Naive B cell (primary cell): ENCODE measurements around the gene ACSL5. TPM values are rescaled to one million over a fixed set of nuclear protein-coding genes. Genes with fewer than 3 reads are reported as not detected.
"Not testable (repeated sequence)": the region's sequence is repeated elsewhere in the genome, so short reads cannot be mapped to it uniquely, and the experiment has no call there.

Source experiments
- ATAC-seq, 2 donors: fragments of 150-1000 bp; cut with Tn5 transposase; 2 replicates each; pipeline ENCODE4 v1.10.0; 2021; ENCODE audit warnings: low read depth in 2 of 2, mild to moderate bottlenecking in 2 of 2, moderate library complexity in 2 of 2
- DNase-seq: peaks from one replicate; pipeline ENCODE4 v3.0.0; 2022
- H3K27ac Mint-ChIP-seq, 6 donors: one replicate each; pipeline ENCODE4 v1.8.0; 2020 to 2022; ENCODE audit warnings: mild to moderate bottlenecking in 6 of 6, mixed read lengths in 6 of 6, moderate library complexity in 5 of 6, inconsistent platforms in 2 of 6
- H3K27me3 Mint-ChIP-seq, 3 donors: one replicate each; pipeline ENCODE4 v1.8.0; 2021 to 2022; ENCODE audit warnings: mixed read lengths in 3 of 3, mild to moderate bottlenecking in 1 of 3
- H3K36me3 Mint-ChIP-seq, 2 donors: one replicate each; pipeline ENCODE4 v1.8.0; 2020 to 2022; ENCODE audit warnings: mixed read lengths in 2 of 2, inconsistent platforms in 1 of 2, mild to moderate bottlenecking in 1 of 2
- H3K4me1 Mint-ChIP-seq, 3 donors: one replicate each; pipeline ENCODE4 v1.8.0; 2020 to 2022; ENCODE audit warnings: mixed read lengths in 3 of 3, inconsistent platforms in 1 of 3, mild to moderate bottlenecking in 1 of 3, moderate library complexity in 1 of 3
- H3K4me3 Mint-ChIP-seq, 8 donors: one replicate each; pipeline ENCODE4 v1.8.0; 2020 to 2022; ENCODE audit warnings: mild to moderate bottlenecking in 8 of 8, mixed read lengths in 8 of 8, moderate library complexity in 8 of 8, inconsistent platforms in 2 of 8
- H3K9me3 Mint-ChIP-seq, 7 donors: one replicate each; pipeline ENCODE4 v1.8.0; 2020 to 2022; ENCODE audit warnings: mixed read lengths in 7 of 7, mild to moderate bottlenecking in 5 of 7, inconsistent platforms in 2 of 7, moderate library complexity in 1 of 7
- polyA plus RNA-seq, 6 donors: library from polyadenylated mRNA; unstranded; fragments of 300-500 nt; fragmentation: Illumina TruSeq; gene quantifications; one replicate each; pipeline ENCODE4 v1.2.3, GENCODE V29; 2021; ENCODE audit warnings: low read depth in 6 of 6

ACSL5 gene
- polyA plus RNA-seq, 6 donors from 2014 or later: 38.9 to 89.1 (median 60.2) TPM

GRCh38 chr10:112372182-112372810 lies 1.6 kb upstream of the ACSL5 start:
- H3K36me3 Mint-ChIP-seq, DNase-seq, H3K9me3 Mint-ChIP-seq, H3K27ac Mint-ChIP-seq, H3K27me3 Mint-ChIP-seq, ATAC-seq: not testable (repeated sequence)
- Mint-ChIP-seq H3K4me1 (peaks cover 28 to 36% (median 29%) of the 10 kb centered on the region in 3 donors), H3K4me3 (peak overlapping the region in 1 of 8 donors; percentile 53)

DNA sequence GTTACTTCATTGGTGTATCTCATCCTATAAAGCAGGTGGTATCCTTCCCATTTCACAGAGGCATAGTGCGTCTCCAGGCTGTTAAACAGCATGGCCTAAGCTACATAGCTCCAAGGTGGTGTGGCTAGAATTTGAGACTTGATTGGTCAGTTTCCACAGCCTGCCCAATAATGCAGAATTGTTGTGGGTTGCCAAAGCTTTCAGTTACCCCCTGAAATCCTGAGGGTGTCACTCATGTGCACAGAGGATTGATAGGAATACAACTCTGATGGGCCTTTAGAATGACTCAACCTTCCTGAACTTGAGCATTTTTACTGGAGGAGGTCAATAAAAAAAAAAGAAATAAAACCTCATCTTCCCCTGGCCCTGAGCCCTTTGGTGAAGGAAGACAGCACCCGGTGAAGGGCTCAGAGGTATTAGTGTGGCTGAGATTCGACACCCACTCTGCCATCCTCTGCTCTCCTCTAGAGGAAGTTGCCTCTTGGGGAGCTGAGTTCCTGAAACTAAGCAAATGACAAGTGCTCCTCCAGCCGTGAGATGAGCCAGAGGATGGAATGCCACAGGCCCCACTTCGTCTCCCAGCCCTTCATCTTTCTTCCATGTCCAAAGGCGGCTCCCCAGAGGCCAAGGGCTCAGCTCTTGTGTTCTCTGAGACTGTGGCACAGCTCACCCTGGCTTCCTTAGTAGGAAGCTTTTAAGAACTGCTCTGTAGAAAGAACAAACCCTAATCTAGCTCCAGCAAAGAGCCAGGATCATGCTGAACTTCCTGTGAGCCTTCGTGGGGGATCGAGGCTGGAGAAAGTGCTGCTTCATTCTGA lies 1.0 kb downstream of the ACSL5 start:
- Mint-ChIP-seq H3K36me3 (peaks cover 0 to 7% of the 10 kb centered on the region in 2 donors), H3K9me3 (peaks cover 0 to 6% (median 0%) of the 10 kb centered on the region in 7 donors), H3K4me3 (peak overlapping the region; percentile 96 to 100 (median 100)), H3K27me3 (no peaks in the 10 kb centered on the region), H3K27ac (peak overlapping the region; percentile 99 to 100 (median 100)), H3K4me1 (peaks cover 41 to 54% (median 54%) of the 10 kb centered on the region in 3 donors)
- ATAC-seq: peak; percentile 37 to 49
- DNase-seq: peak; percentile 19

DNA sequence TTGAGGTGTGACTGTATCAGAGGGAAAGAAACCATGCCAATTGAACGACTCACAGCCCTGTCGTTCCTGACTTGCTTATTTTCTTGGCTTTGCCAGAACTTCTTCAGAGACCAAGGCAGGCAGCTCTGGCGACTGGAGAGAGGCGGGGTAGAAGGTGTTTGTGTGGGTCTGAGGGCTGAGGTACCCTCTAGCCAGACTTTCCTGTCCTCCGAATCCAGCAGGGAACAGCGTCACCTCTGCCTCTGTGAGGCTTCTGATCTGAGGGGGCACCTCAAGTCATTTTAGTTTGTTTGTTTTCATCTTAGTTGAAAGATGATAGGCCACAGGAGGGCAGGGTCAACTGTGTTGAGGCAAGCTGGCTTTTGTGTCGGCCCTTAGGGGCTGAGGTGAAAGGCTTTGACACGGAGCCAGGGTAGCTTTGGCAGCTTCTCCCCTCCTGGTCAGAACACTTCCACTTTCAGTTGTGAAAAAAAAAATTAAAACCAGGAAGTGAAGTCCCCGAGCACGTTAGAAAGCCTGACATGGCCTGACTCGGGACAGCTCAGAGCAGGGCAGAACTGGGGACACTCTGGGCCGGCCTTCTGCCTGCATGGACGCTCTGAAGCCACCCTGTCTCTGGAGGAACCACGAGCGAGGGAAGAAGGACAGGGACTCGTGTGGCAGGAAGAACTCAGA lies 1.9 kb downstream of the ACSL5 start:
- H3K4me3 Mint-ChIP-seq: peak overlapping the region; percentile 96 to 100 (median 100)
- DNase-seq (peak; percentile 72), ATAC-seq (peak; percentile 87 to 91)
- H3K27ac Mint-ChIP-seq: peak overlapping the region; percentile 99 to 100 (median 100)
- H3K9me3 Mint-ChIP-seq: peaks cover 0 to 6% (median 0%) of the 10 kb centered on the region in 7 donors
- H3K4me1 Mint-ChIP-seq: peaks cover 49 to 63% (median 63%) of the 10 kb centered on the region in 3 donors
- peaks cover 1 to 10% of the 10 kb centered on the region in 2 donors for H3K36me3 Mint-ChIP-seq
- H3K27me3 Mint-ChIP-seq: no peaks in the 10 kb centered on the region

DNA sequence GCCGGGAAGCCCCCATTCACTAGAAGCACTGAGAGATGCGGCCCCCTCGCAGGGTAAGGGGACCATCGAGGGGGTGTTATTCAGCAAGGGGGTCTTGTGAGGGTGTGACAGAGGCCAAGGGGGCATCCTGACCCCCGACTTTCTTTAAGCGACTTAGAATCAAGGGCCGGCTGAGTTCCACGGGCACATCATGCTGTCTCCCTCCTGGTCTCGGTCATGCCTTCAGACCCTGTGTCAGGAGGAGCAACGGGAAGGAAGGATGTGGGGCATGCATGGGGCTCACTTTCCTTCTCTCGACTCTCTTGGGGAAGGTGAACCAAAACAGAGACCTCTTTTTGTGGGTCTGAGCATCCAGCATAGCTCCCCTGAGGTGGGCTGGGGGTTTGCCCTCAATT lies 2.5 kb downstream of the ACSL5 start:
- H3K4me1 Mint-ChIP-seq: peaks cover 53 to 68% (median 67%) of the 10 kb centered on the region in 3 donors
- DNase-seq: no peak

DNA sequence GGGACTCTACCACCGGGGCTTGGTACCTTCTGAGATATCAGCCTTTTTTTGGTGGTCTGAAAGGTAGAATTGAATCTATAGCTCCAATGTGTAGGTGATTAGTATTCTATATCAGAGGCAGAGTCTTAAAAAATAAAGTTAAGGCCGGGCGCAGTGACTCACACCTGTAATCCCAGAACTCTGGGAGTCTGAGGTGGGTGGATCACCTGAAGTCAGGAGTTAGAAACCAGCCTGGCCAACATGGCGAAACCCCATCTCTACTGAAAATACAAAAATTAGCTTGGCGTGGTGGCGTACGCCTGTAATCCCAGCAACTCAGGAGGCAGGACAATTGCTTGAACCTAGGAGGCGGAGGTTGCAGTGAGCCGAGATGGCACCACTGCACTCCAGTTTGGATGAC lies 3.2 kb downstream of the ACSL5 start:
- DNase-seq, H3K27me3 Mint-ChIP-seq, H3K9me3 Mint-ChIP-seq, ATAC-seq: not testable (repeated sequence)
- Mint-ChIP-seq H3K36me3 (peaks cover 5 to 16% of the 10 kb centered on the region in 2 donors), H3K4me3 (peak overlapping the region; percentile 90 to 100 (median 100)), H3K4me1 (peaks cover 53 to 71% (median 68%) of the 10 kb centered on the region in 3 donors), H3K27ac (peak overlapping the region in 3 of 6 donors; percentile 74 to 100 (median 79))

More for the DNA sequence above, 2.5 kb downstream of the ACSL5 start:
- Mint-ChIP-seq H3K4me3 (peak overlapping the region; percentile 96 to 100 (median 100)), H3K9me3 (peaks cover 0 to 3% (median 0%) of the 10 kb centered on the region in 7 donors), H3K27me3 (no peaks in the 10 kb centered on the region), H3K27ac (peak overlapping the region; percentile 99 to 100 (median 100)), H3K36me3 (peaks cover 5 to 15% of the 10 kb centered on the region in 2 donors)
- ATAC-seq: peak; percentile 22 to 26

DNA sequence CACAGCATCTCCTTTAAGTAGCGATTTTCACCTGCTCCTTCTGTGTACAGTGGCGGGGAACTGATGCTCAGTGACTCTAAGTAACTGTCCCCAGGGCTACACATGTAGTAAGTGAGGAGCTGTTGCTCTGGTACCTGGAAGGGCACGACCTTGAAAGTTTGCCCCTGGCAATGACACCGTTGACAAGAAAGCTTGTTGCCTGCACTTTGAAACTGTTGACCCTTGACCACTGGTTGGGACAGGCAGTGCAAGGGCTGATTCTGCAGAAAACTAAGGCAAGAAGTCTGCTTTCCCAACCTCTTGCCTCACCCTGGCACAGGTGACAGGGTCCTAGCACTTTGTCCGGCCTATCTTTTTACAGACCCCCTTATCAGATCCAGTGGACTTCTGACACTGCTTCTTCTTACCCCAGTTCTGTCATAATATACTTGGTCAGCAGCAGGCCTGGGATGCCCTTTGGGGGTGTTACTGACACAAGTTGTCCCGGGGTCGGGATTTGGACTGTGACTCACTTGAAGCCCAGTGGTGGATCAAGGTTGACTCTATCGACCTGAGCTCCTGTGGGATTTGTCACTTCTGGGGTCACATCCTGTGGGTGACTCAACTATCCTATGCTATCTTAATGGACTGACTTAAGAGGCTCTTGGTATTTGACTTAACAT lies 5.8 kb downstream of the ACSL5 start:
- H3K4me3 Mint-ChIP-seq: peak overlapping the region in 3 of 8 donors; percentile 5 to 51 (median 9)

GRCh38 chr10:112382515-112383235 lies 8.8 kb downstream of the ACSL5 start:
- Mint-ChIP-seq H3K4me1 (peaks cover 30 to 67% (median 64%) of the 10 kb centered on the region in 3 donors), H3K27me3 (no peaks in the 10 kb centered on the region), H3K9me3 (no peaks in the 10 kb centered on the region), H3K36me3 (peaks cover 5 to 17% of the 10 kb centered on the region in 2 donors), H3K4me3 (no peak overlapping the region), H3K27ac (peak overlapping the region in 1 of 6 donors; percentile 40)
- ATAC-seq: no peak
- DNase-seq: no peak

More for the DNA sequence above, 5.8 kb downstream of the ACSL5 start:
- H3K9me3 Mint-ChIP-seq: no peaks in the 10 kb centered on the region
- no peak for DNase-seq
- H3K36me3 Mint-ChIP-seq: peaks cover 5 to 24% of the 10 kb centered on the region in 2 donors
- no peak for ATAC-seq
- H3K27me3 Mint-ChIP-seq: no peaks in the 10 kb centered on the region
- peak overlapping the region in 3 of 6 donors; percentile 64 to 74 (median 72) for H3K27ac Mint-ChIP-seq
- peaks cover 51 to 86% (median 71%) of the 10 kb centered on the region in 3 donors for H3K4me1 Mint-ChIP-seq

- peaks cover 5 to 17% of the 10 kb centered on the region in 2 donors for H3K36me3 Mint-ChIP-seq
- peaks cover 26 to 68% (median 64%) of the 10 kb centered on the region in 3 donors for H3K4me1 Mint-ChIP-seq
- H3K27ac Mint-ChIP-seq: peak overlapping the region in 3 of 6 donors; percentile 42 to 61 (median 56)
- DNase-seq (no peak), ATAC-seq (no peak)
- H3K4me3 Mint-ChIP-seq: no peak overlapping the region
- H3K9me3 Mint-ChIP-seq: no peaks in the 10 kb centered on the region
- H3K27me3 Mint-ChIP-seq: no peaks in the 10 kb centered on the region
Observed at GRCh38 chr10:112383325-112383724, 9.4 kb downstream of the ACSL5 start.

DNA sequence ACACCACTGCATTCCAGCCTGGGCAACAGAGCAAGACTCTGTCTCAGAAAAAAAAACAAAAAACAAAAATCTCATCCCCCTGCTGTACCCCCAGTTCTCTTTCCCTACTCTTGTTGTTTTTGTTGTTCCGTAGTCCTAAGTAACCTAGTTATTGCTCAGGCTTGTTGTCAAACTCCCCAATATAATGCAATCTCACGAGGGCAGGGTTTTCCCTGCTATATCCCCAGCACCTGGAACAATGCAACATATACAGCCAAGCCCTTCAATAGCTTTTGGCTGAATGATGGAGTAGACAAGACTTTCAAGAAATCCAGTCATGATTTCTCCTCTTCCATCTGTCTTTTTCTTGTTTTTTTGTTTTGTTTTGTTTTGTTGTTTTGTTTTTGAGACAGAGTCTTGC lies 10.2 kb downstream of the ACSL5 start:
- ATAC-seq (no peak), DNase-seq (no peak)
- H3K27ac Mint-ChIP-seq: peak overlapping the region in 2 of 6 donors; percentile 77 to 86
- no peak overlapping the region for H3K4me3 Mint-ChIP-seq
- H3K4me1 Mint-ChIP-seq: peaks cover 29 to 69% (median 64%) of the 10 kb centered on the region in 3 donors
- no peaks in the 10 kb centered on the region for H3K27me3 Mint-ChIP-seq
- H3K36me3 Mint-ChIP-seq: peaks cover 5 to 17% of the 10 kb centered on the region in 2 donors
- no peaks in the 10 kb centered on the region for H3K9me3 Mint-ChIP-seq

- Mint-ChIP-seq H3K36me3 (peaks cover 5 to 17% of the 10 kb centered on the region in 2 donors), H3K27ac (peak overlapping the region in 1 of 6 donors; percentile 77), H3K4me3 (no peak overlapping the region), H3K27me3 (no peaks in the 10 kb centered on the region), H3K9me3 (no peaks in the 10 kb centered on the region), H3K4me1 (peaks cover 35 to 67% (median 61%) of the 10 kb centered on the region in 3 donors)
- DNase-seq (no peak), ATAC-seq (no peak)
Observed at GRCh38 chr10:112385201-112385600, 11.3 kb downstream of the ACSL5 start.

DNA sequence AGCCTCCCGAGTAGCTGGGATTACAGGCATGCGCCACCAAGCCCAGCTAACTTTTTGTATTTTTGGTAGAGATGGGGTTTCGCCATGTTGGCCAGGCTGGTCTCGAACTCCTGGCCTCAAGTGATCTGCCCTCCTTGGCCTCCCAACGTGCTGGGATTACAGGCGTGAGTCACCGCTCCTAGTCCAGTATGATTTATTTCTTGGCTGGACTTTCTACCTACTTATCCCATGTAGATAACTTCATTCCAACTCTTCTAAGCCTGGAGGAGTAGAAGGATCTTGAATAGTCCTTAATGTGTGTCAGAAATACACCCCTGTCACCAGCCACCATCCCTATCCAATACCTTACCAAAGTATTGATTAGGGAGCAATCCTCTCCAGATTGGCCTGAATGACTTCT lies 14.1 kb downstream of the ACSL5 start:
- H3K9me3 Mint-ChIP-seq, H3K27me3 Mint-ChIP-seq, DNase-seq, H3K36me3 Mint-ChIP-seq, ATAC-seq, H3K4me3 Mint-ChIP-seq: not testable (repeated sequence)
- Mint-ChIP-seq H3K27ac (peak overlapping the region in 3 of 6 donors; percentile 17 to 86 (median 26)), H3K4me1 (peaks cover 28 to 57% (median 49%) of the 10 kb centered on the region in 3 donors)

DNA sequence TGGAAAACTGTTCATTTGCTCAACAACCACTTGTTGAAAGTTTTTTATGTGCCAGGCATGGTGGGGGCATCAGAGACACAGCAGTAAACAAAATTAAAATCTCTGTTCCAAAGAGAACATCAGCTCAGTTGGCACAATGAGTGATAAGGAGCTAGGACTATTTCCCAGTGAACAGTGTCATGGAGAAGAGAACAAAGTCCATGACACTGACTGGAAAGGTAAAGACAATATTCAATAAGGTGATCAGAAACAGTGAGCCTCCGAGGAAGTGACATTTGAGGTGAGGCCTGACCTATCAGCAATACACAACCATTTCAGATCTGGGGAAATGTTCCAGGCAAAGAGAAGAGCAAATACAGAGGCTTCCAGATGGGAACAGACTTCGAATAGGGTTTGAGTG lies 14.6 kb downstream of the ACSL5 start:
- H3K36me3 Mint-ChIP-seq: peaks cover 6 to 8% of the 10 kb centered on the region in 2 donors
- H3K27me3 Mint-ChIP-seq: no peaks in the 10 kb centered on the region
- H3K4me1 Mint-ChIP-seq: peaks cover 28 to 62% (median 45%) of the 10 kb centered on the region in 3 donors
- DNase-seq (no peak), ATAC-seq (no peak)
- H3K27ac Mint-ChIP-seq: peak overlapping the region in 4 of 6 donors; percentile 12 to 90 (median 52)
- H3K9me3 Mint-ChIP-seq: no peaks in the 10 kb centered on the region
- H3K4me3 Mint-ChIP-seq: peak overlapping the region in 1 of 8 donors; percentile 51
